Kasumi-1 (cell line): ENCODE results near the gene THRSP.
A peak's percentile ranks its signal among the peaks of the same experiment; 100 is the strongest.
"Not testable (repeated sequence)": the region's sequence is repeated elsewhere in the genome, so short reads cannot be mapped to it uniquely, and the experiment has no call there.

Experiments used
- DNase-seq, 2 experiments: peaks; one replicate each; lab custom pipeline; 2025; lab: John Stamatoyannopoulos, UW

The THRSP gene

DNA sequence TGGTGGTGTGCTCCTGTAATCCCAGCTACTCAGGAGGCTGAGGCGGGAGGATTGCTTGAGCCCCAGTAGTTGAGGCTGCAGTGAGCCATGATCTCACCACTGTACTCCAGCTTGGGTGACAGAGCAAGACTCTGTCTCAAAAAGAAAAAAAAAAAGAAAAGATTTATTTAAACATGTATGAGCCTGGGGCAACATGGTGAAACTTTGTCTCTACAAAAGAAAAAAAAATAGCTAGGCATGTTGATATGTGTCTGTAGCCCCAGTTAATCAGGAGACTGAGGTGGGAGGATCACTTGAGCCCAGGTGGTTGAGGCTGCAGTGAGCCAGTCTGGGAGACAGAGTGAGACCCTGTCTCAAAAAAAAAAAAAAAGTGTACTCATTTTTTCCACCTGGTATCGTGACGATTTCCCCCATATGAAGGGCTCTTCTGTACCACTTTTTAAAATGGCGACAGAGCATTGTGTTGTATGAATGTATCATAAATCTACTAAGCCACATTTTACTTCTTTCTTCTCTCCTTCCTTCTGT is 24.2 kb upstream of the THRSP start:
- no peak for DNase-seq

DNA sequence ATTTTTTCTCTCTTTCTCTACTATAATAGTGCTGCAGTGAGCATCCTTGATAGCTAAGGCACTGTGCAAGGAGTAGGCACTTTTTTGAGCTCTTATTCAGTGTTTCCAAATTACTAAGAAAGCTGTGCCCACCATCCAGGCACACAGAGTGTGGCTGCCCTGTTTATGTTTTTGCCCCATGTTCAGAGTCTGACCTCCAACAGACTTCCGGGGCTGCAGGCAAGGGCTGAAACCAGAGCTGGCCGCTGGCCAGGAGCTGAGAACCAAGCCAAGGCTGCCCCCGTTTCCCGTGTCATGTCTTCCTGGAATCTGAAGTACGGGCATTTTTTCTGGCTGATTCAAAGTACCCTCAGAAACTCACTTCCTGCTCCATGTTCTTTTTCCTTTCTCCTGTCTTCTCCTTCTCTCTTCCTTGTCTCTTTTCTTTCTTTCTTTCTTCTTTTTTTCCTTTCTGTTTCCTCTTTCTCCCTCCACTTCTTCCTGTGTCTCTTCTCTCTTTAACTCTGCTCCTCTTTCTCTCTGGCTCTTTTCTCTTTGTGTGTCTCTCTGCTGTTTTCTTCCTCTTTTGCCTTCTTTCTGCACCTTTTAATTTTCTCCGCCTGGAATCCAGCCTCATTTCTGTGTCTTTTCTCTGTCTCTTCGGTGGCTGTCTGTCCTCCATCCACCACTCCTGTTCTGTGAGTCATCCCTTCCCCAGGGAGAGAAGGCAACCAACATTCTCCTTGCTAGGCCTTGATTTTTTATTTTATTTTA is 23.6 kb upstream of the THRSP start:
- peak; percentile 57 to 61 for DNase-seq

DNA sequence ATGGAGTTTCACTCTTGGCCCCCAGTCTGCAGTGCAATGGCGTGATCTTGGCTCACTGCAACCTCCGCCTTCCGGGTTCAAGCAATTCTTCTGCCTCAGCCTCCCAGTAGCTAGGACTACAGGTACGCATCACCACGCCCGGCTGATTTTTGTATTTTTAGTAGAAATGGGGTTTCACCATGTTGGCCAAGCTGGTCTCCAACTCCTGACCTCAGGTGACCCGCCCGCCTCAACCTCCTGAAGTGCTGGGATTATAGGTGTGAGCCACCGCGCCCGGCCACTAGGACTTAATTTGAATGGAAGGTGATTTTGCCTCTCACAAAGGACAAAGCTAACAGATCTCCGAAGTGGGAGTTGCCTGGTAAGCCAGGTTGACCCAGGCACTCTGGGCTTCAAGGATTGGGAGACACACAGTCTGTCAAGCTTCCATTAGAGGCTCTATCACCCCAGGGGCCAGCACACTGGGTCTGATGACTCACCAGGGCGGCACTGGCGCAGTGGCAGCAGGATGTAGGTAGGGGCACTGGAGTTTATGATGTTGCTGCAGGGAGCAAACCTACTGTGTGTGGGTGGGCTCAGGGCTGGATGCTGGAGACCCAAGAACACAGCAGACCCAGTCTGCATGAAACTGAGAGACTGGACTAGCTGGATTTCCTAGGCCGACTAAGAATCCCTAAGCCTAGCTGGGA is 22.8 kb upstream of the THRSP start:
- no peak for DNase-seq

DNA sequence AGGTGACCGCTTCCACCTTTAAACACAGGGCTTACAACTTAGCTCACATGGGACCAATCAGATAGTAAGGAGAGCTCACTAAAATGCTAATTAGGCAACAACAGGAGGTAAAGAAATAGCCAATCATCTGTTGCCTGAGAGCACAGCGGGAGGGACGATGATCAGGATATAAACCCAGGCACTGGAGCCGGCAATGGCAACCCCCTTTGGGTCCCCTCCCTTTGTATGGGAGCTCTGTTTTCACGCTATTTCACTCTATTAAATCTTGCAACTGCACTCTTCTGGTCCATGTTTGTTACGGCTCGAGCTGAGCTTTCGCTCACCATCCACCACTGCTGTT is 22.3 kb upstream of the THRSP start:
- not testable (repeated sequence) for DNase-seq

GRCh38 chr11:78041843-78042440 is 21.7 kb upstream of the THRSP start:
- no peak for DNase-seq

DNA sequence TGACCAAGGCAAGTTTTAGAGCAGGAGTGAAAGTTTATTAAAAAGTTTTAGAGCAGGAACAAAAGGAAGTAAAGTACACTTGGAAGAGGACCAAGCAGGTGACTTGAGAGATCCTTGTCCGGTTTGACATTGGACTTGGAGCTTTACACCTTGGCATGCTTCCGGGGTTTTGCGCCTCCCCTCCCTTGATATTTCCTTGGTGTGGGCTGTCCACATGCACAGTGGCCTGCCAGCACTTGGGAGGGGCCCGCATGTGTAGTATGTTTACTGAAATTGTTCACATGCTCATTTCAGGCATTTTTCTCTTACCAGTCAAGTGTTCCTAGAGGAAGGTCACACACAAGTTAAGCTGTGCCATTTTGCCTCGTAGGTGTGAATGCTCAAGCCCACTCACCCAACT is 19.0 kb upstream of the THRSP start:
- no peak for DNase-seq

DNA sequence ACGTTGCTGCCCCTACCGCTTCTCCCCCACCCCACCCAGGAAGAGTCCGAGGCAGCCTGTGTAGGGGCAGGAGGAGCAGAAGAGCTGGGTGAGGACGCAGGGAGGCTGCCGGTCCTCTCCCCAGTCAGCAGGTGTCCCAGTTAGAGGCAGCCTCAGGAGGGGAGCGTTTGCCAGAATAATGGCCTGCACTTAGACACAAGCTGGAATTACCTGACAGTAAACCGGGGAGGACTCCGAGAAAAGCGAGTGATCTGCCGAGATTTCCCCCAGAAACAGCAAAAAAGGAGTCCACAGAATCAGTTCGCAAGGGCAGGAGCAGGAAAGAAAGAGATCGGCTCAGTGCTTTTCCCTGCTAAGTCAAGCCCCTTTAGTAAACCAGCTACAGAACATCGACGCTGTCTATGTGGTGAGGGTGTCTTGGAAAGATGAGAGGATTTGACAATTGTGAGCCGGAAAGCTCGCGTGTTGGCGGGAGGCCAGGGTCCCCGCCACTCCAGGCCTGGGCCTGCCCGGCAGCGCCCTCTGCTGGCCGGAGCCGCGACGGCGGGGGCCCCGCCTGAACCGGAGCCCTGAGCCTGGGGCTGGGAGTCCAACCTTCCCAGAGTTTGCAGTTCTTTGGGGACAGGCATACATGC is 17.7 kb upstream of the THRSP start:
- peak; percentile 21 to 53 for DNase-seq

DNA sequence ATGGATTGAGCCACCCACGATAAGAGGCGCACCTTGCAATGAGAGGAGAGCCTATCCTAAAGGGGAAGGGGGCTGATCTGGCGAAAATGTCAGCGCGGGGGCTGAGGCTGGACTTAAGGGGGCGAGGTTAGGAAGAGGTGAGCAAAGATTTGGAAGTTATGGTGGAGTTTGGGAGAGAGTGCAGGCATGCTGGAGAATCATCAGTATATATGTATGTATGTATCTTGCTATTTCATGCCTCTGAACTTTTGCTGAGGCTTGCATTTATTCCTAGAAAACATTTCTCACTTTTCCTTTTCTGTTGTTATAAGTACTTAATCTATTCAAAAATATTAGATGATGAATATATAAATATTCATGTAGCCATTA is 17.2 kb upstream of the THRSP start:
- DNase-seq, result no peak

DNA sequence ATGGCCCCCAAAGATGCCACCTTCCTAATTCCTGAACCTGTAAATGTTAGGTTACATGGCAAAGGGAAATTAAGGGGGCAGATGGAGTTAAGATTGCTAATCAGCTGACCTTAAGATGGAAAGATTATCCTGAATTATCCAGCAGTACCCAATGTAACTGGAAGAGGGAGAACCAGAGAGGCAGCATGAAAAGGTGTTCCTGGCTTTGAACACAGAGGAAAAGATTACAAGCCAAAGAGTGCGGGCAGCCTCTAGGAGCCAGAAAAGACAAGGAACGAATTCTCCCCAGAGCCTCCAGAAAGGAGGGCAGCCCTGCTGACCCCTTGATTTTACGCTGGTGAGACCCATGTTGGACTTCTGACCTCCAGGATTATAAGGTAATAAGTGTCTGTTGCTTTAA is 15.1 kb upstream of the THRSP start:
- DNase-seq, result peak in 1 of 2 experiments; percentile 5

DNA sequence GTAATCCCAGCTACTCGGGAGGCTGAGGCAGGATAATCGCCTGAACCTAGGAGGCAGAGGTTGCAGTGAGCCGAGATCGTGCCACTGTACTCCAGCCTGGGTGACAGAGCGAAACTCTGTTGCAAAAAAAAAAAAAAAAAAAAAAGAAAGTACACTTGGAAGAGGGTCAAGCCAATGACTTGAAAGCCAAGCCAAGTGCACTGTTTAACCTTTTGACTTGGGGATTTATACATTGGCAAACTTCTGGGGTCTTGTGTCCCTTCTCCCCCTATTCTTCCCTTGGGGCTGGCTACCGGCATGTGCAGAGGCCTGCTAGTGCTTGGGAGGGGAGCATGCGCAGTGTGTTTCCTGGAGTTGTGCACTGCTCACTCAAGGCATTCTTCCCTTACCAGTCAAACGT is 14.3 kb upstream of the THRSP start:
- DNase-seq, result no peak

GRCh38 chr11:78050964-78051831 is 12.5 kb upstream of the THRSP start:
- no peak for DNase-seq

- no peak for DNase-seq
Measured at GRCh38 chr11:78054971-78055370, 8.7 kb upstream of the THRSP start.

DNA sequence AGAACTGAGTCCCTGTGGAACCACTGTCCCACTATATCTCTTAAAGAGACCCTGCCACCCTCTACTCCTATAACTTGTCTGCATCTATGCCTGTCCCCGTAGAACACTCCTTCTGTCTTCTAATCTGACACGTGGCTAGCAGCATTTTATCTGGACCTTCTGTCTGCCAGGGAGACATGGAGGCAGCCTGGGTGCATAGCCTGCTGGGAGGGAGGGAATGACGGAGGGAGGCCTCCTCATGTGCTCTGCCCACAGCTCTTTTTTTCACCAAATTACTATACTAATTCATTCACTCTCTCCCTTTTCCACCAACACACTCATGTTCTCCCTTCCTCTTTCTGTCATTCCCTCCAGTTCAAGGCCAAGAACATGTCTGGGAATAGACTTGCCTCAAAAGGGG is 7.6 kb upstream of the THRSP start:
- no peak for DNase-seq

DNA sequence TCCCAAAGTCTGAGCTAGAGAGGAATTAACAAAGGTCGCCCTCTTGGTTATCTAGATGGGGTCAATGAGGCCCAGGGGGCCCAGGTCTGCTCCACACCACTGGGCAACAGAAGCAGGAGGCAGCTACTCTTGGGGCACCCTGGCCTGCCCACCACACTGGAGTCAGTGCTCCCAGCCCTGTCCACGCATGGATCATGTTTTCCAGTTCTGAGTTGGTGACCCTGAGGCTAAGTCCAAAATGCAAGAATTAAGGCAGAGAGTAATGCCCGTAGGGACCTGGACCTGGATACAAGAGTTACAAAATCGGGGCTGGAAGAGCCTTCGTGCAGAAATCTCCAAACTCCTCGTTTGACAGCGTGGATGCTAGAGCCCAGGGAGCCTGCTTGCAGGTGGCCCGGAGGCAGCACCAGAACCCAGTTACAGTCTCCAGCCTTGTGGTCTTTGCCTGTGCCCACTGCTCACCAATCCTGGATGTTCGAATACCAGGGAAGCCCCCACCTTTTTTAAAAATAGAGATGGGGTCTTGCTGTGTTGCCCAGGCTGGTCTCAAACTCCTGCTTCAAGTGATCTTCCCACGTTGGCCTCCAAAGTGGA is 6.1 kb upstream of the THRSP start:
- no peak for DNase-seq

DNA sequence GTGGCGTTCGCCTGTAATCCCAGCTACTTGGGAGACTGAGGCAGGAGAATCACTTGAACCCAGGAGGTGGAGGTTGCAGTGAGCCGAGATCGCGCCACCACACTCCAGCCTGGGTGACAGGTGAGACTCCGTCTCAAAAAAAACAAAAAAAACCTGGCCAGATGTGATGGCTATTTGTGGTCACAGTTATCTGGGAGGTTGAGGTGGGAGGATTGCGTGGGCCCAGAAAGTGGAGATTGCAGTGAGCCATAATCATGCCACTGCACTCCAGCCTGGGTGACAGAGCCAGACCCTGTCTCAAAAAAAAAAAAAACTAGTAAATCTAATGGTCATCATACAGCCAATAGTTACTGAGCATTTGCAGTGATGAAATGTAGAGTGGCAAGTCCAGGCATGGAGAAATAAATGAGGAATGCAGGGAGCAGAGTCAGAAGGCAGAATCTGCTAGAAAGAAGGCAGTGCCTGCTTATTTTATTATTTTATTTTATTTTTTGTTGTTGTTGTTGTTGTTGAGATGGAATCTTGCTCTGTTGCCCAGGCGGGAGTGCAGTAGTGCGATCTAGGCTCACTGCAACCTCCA is 3.8 kb upstream of the THRSP start:
- not testable (repeated sequence) for DNase-seq

DNA sequence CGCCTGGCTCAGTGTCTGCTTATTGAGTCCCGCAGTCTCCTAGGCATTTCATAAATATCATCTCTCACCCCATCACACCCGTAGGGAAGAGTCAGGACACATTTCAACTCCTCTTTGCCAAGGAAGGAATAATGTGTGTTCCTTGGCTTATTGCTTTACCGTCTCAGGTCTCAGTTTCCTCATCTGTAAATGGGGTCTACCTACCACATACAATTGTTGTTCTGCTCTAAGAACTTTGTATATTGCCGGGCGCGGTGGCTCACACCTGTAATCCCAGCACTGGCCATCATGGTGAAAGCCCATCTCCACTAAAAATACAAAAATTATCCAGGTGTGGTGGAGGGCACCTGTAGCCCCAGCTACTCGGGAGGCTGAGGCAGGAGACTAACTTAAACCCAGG is 3.1 kb upstream of the THRSP start:
- no peak for DNase-seq

- no peak for DNase-seq
Measured at GRCh38 chr11:78061088-78061920, 2.4 kb upstream of the THRSP start.

- no peak for DNase-seq
Measured at GRCh38 chr11:78061921-78062311, 1.7 kb upstream of the THRSP start.

DNA sequence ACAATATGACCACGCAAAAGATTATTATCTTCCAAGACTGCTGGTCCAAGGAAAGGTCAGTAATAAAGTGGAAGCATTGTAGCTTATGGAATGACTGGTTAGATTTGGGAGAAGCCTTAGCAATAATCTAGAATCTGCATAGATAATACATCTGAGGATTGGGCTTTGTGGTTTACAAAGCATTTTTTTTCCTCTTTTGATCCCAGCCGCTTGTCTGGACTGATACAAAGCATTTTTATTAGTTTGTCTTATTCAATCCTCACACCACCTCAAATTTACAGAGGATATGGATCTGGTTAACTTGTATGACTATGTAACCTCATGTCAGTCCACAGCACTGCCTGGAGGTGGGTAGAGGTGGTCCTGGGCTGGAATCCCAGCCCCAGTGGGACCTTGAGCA is 990 bp upstream of the THRSP start:
- no peak for DNase-seq

DNA sequence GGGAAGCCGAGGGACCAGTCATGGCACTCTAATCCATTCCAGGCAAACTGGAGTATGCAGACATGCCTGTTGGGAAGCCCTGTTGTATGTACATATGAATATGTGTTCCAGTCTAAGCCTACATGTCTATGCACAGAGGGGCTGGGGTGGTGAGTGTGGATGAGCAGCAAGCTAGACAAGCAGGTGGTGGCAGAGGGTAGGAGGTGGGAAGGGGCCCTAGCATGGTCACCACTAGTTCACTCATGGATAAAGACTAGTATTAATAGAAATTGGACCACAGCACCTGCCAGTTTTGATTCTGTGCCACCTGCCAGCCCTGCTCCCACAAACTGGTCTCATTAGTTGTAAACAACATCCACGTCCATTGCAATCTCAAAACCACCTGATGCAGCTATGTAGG is 1.5 kb downstream of the THRSP start:
- DNase-seq, result no peak
